NCI-H128 (cell line): Measurements from ENCODE around the gene QTRT2.

ENCODE experiments used
- DNase-seq: peaks from one replicate; lab custom pipeline; 2025; ENCODE audit not compliant: unreplicated experiment; lab: John Stamatoyannopoulos, UW

Gene QTRT2

GRCh38 chr3:114120211-114120610 lies 63.7 kb downstream of the QTRT2 start:
- no peak for DNase-seq

- DNase-seq, result no peak
These were observed 65.6 kb downstream of the QTRT2 start for GRCh38 chr3:114122027-114122709.

GRCh38 chr3:114126461-114126860 lies 69.9 kb downstream of the QTRT2 start:
- no peak for DNase-seq

GRCh38 chr3:114127517-114127916 lies 71.0 kb downstream of the QTRT2 start:
- no peak for DNase-seq

GRCh38 chr3:114128231-114128630 lies 71.7 kb downstream of the QTRT2 start:
- DNase-seq, result no peak

GRCh38 chr3:114128826-114129225 lies 72.3 kb downstream of the QTRT2 start:
- DNase-seq, result no peak

- DNase-seq, result no peak
These were observed 76.0 kb downstream of the QTRT2 start for GRCh38 chr3:114132500-114132899.

GRCh38 chr3:114133947-114134346 lies 77.4 kb downstream of the QTRT2 start:
- DNase-seq, result no peak
